ENCODE measurements around the gene IPO11. TPM values are rescaled to one million over a fixed set of nuclear protein-coding genes. Genes with fewer than 3 reads are reported as not detected.
A peak's percentile ranks its signal among the peaks of the same experiment; 100 is the strongest.

The IPO11 gene
- total RNA-seq (2014; rRNA removed; shearing (Covaris generic)) = 23.0 and 24.4 TPM in 2 replicates
- 14.6 and 20.1 TPM in 2 replicates for polyA plus RNA-seq (2015; cell fraction: cytosol; rRNA removed)
- polyA plus RNA-seq (2015; cell fraction: nucleus; rRNA removed) = 15.6 and 25.1 TPM in 2 replicates

DNA sequence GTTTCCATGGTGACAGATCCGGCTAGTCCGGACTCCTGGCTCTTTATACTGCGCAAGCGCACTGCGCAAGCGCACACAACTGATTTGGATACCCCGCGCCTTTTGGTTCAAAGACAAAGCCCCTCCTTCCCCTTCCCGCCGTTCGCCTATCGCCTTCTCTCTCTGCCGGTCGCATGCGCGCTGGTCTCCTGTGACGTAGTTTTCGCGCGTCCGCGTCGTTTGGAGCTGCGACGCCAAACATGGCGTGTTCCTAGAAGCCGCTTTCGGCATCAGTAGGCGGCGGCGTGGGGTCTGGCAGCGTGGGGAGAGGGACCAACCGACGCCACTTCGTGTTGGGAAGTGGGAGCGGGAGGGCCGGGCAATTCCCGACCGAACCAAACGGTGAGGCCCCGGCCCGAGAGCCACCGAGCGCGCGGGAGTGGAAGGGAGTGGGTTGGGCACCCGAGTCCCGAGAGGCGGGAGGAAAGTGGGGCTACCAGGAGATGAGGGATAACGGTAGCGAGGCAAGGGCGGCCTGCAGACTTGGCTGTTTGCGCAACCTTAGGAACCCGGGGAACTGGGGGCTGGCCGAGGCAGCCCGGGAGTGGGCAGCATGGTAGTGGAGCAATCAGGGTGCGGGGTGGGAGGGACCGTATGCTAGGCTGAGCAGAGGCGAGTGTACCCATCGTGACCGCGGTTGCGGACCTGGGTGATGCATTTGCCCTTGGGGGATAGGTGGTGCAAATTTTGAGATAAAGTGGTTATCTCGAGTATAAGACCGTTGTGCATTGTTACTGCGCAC is at the start of gene IPO11:
Gene IPO11 (plus strand): TSS at position 215 of the 781 bp plus-strand sequence. CDS start 24,517 bp downstream, outside the sequence.
- in situ Hi-C loops (cut with HindIII; ENCODE audit: low pct_unique_long_range_greater_than_20kb, low sequenced_read_pairs) = no loop called here
- DNase-seq (ENCODE audit: low read depth, low spot score) = peak; percentile 99

DNA sequence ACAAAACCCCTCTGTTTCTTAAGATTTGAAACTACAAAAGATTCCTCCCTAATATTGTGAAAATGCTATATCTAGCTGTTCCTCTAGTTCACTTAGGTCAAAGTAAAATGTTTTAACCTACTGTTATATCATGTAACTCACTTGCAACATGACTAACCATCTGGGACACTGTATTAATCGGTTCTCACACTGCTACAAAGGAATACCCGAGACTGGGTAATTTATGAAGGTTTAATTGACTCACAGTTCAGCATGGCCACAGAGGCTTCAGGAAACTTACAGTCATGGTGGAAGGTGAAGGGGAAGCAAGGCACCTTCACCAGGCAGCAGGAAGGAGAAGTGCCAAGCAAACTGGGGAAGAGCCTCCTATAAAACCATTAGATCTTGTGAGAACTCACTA is 43.5 kb upstream of the IPO11 start:
- in situ Hi-C loops (cut with HindIII; ENCODE audit: low pct_unique_long_range_greater_than_20kb, low sequenced_read_pairs) = no loop called here
- no peak for DNase-seq (ENCODE audit: low read depth, low spot score)

GRCh38 chr5:62371409-62371808 is 41.2 kb upstream of the IPO11 start:
- no peak for DNase-seq (ENCODE audit: low read depth, low spot score)

GRCh38 chr5:62372600-62372999 is 40.0 kb upstream of the IPO11 start:
- DNase-seq (ENCODE audit: low read depth, low spot score) = no peak
- in situ Hi-C loops (cut with HindIII; ENCODE audit: low pct_unique_long_range_greater_than_20kb, low sequenced_read_pairs) = no loop called here

More at GRCh38 chr5:62371409-62371808, 41.2 kb upstream of the IPO11 start:
- in situ Hi-C loops (cut with HindIII; ENCODE audit: low pct_unique_long_range_greater_than_20kb, low sequenced_read_pairs) = no loop called here

DNA sequence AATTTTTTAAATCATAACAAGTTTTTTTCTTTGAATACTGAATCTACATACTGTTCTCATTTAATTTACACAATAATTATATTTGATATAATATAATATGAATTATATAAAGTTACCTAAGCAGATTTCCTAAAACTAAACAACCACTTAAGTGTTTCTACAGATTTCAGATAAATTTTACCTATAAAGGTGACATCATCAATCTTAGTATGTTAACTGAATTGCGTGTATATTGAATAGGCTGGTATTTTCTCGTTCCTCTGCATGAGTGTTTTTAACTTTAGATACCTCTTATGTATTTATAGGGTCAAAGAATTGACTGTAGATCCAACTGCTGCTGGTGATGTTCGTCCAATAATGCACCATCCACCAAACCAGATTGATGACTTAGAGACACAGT is 39.2 kb upstream of the IPO11 start:
- in situ Hi-C loops (cut with HindIII; ENCODE audit: low pct_unique_long_range_greater_than_20kb, low sequenced_read_pairs) = no loop called here
- DNase-seq (ENCODE audit: low read depth, low spot score) = no peak

- DNase-seq (ENCODE audit: low read depth, low spot score) = no peak
Observed at GRCh38 chr5:62374090-62374489, 38.5 kb upstream of the IPO11 start.

GRCh38 chr5:62375627-62376026 is 36.9 kb upstream of the IPO11 start:
- in situ Hi-C loops (cut with HindIII; ENCODE audit: low pct_unique_long_range_greater_than_20kb, low sequenced_read_pairs) = no loop called here
- DNase-seq (ENCODE audit: low read depth, low spot score) = no peak

More at GRCh38 chr5:62374090-62374489, 38.5 kb upstream of the IPO11 start:
- in situ Hi-C loops (cut with HindIII; ENCODE audit: low pct_unique_long_range_greater_than_20kb, low sequenced_read_pairs) = no loop called here

GRCh38 chr5:62376064-62376463 is 36.5 kb upstream of the IPO11 start:
- in situ Hi-C loops (cut with HindIII; ENCODE audit: low pct_unique_long_range_greater_than_20kb, low sequenced_read_pairs) = no loop called here

GRCh38 chr5:62385131-62385530 is 27.4 kb upstream of the IPO11 start:
- DNase-seq (ENCODE audit: low read depth, low spot score) = no peak
- in situ Hi-C loops (cut with HindIII; ENCODE audit: low pct_unique_long_range_greater_than_20kb, low sequenced_read_pairs) = no loop called here

More at GRCh38 chr5:62376064-62376463, 36.5 kb upstream of the IPO11 start:
- DNase-seq (ENCODE audit: low read depth, low spot score) = no peak

GRCh38 chr5:62385816-62386400 is 26.7 kb upstream of the IPO11 start:
- DNase-seq (ENCODE audit: low read depth, low spot score) = no peak
- in situ Hi-C loops (cut with HindIII; ENCODE audit: low pct_unique_long_range_greater_than_20kb, low sequenced_read_pairs) = no loop called here

DNA sequence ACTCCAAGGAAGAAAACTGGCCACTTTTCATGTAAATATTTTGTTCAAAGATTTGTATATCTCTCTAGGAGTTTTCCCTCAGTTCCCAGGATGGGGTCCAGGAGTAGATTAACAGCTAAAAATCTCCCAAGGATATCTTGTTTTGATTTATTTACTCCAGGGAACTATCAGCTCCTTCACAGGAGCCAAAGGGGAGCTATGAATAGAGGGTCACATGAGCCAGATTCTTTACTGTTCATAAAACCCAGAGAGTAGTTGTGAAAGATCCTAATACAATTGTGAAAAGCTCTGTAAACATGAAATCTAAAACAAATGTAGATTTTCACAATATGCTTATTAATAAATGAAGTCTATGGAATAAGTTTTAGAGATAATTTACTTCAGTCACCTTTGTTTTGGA is 25.7 kb upstream of the IPO11 start:
- in situ Hi-C loops (cut with HindIII; ENCODE audit: low pct_unique_long_range_greater_than_20kb, low sequenced_read_pairs) = no loop called here
- peak; percentile 61 for DNase-seq (ENCODE audit: low read depth, low spot score)

- no peak for DNase-seq (ENCODE audit: low read depth, low spot score)
- in situ Hi-C loops (cut with HindIII; ENCODE audit: low pct_unique_long_range_greater_than_20kb, low sequenced_read_pairs) = no loop called here
Observed at GRCh38 chr5:62395210-62395950, 17.2 kb upstream of the IPO11 start.

DNA sequence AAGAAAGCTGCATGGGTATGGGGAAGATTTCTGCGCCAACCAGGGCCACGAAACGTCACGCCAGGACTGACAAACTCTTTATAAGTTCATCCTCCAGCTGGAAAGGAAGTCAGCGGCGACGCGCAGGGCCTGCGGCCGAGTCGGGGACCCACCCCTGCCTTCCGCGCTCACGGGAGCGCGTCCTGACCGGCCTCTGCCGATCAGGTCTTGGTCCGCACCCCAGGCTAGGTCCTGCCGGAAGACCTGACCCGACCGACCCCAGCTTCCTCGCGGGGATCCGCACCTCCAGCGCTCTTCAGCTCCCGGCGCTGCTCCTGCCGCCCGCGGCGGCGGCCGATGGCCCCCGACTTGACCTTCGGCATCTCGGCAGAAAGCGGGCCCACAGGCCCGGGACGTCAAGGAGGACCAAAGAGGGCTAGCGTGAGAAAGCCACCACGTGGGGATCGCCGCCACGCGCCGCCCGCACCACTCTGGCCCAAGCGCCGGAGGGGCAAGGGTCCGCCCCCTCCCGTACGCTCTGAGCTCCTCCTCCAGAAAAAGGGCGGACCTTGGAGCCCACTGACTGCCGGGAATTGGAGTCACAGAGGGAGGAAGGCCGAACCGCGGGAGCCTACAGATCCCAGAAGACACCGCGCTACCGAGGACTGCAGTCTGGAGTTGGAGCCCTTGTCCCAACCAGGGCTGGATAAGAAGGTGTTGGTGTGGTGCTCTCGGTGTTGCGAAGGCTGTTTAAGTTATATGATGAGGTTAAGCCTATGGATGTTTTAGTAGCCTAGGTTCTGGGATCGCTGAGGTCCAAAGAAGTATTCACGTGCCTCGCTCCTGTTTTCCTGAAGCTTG is 8.9 kb upstream of the IPO11 start, which contains the start of gene DIMT1:
Gene DIMT1 (minus strand): TSS at position 495 of the 840 bp plus-strand sequence. CDS start 133 bp downstream, at position 362.
- in situ Hi-C loops (cut with HindIII; ENCODE audit: low pct_unique_long_range_greater_than_20kb, low sequenced_read_pairs) = no loop called here
- peak; percentile 98 for DNase-seq (ENCODE audit: low read depth, low spot score)

DNA sequence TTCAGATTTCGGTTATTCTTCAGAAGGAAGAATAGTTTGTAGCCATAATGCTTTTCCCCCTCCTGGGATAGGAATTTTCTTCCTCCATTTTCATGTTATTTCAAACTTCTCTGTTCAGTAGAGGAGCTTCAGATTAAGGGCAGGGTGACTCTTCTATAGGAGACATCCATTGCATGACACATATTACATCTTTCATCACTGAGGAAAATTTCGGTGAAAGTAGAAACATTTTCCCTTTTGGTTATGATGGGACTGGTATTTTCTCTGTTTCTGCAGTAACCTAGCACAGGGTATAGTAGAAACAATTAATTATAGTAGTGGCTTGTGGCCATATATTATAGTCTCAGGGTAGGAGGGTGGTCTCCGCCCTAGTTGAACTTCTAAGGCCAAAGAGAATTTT is 1.1 kb downstream of the IPO11 start:
- in situ Hi-C loops (cut with HindIII; ENCODE audit: low pct_unique_long_range_greater_than_20kb, low sequenced_read_pairs) = no loop called here
- no peak for DNase-seq (ENCODE audit: low read depth, low spot score)

GRCh38 chr5:62418462-62419076 is 6.0 kb downstream of the IPO11 start:
- DNase-seq (ENCODE audit: low read depth, low spot score) = no peak
- in situ Hi-C loops (cut with HindIII; ENCODE audit: low pct_unique_long_range_greater_than_20kb, low sequenced_read_pairs) = no loop called here

DNA sequence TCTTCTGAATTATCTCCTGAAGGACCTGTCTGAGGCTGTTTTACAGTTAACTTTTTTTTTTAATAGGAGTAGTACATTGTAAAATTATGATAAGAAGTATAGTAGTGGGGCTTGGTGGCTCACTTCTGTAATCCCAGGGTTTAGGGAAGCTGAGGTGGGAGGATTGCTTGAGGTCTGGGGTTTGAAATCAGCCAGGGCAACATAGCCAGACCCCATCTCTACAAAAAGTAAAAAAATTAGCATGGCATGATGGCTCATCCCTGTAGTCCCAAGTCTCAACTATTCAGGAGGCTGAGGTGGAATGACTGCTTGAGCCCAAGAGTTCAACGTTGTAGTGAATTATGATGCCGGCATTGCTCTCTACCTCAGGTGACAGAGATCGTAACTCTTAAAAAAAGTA is 7.0 kb downstream of the IPO11 start:
- in situ Hi-C loops (cut with HindIII; ENCODE audit: low pct_unique_long_range_greater_than_20kb, low sequenced_read_pairs) = no loop called here
- DNase-seq (ENCODE audit: low read depth, low spot score) = no peak

DNA sequence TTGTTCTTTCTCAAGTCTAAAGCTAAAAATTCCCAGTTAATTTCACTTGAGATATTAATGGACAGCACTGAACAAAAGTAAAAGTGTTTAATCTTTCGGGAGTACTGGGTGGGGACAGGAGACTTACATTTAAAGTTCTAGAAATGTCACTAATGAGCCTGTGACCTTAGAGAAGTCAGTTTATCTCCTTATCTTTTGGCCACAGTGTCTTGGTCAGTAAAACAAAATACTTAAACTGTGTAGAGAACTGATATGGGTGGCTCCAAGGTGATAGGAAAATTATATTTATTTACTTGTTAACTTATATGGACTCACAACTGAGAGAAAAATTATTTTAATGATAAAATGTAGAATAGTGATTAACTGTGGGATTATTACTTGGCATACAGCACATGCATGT is 8.9 kb downstream of the IPO11 start:
- in situ Hi-C loops (cut with HindIII; ENCODE audit: low pct_unique_long_range_greater_than_20kb, low sequenced_read_pairs) = no loop called here
- DNase-seq (ENCODE audit: low read depth, low spot score) = no peak

Measured in SK-MEL-5 (cell line).